HEK293 (cell line): ENCODE results near the gene XRCC6.

Experiments
- ATF2 ChIP-seq: fragments of 450-650 bp; formaldehyde crosslinking; IDR thresholded peaks from 2 replicates; pipeline ENCODE4 v1.5.1; 2016; ENCODE audit warnings: missing biosample characterization, missing genetic modification characterization, low read depth
- BCL11A ChIP-seq: fragments of 450-650 bp; formaldehyde crosslinking; IDR thresholded peaks from 2 replicates; pipeline ENCODE4 v1.5.1; 2016; ENCODE audit warnings: low read depth, missing biosample characterization, missing genetic modification characterization
- BCL11B ChIP-seq: fragments of 450-650 bp; formaldehyde crosslinking; IDR thresholded peaks from 2 replicates; pipeline ENCODE4 v1.5.1; 2016; ENCODE audit warnings: low read depth, missing biosample characterization, missing genetic modification characterization
- KLF10 ChIP-seq: fragments of 450-650 bp; IDR thresholded peaks from 2 replicates; pipeline ENCODE4 v1.5.1; 2018; ENCODE audit warnings: missing biosample characterization, mild to moderate bottlenecking, missing genetic modification characterization
- KLF16 ChIP-seq: fragments of 450-650 bp; formaldehyde crosslinking; IDR thresholded peaks from 2 replicates; pipeline ENCODE4 v1.5.1; 2017; ENCODE audit warnings: missing biosample characterization, missing genetic modification characterization
- KLF17 ChIP-seq: fragments of 450-650 bp; formaldehyde crosslinking; IDR thresholded peaks from 2 replicates; pipeline ENCODE4 v1.5.1; 2016; ENCODE audit warnings: missing biosample characterization, missing genetic modification characterization
- OVOL3 ChIP-seq: fragments of 450-650 bp; formaldehyde crosslinking; IDR thresholded peaks from 2 replicates; pipeline ENCODE4 v1.5.1; 2016; ENCODE audit warnings: missing biosample characterization, missing genetic modification characterization
- PRDM1 ChIP-seq: fragments of 450-650 bp; formaldehyde crosslinking; IDR thresholded peaks from 2 replicates; pipeline ENCODE4; 2016; ENCODE audit warnings: missing biosample characterization, missing genetic modification characterization
- TRIM28 ChIP-seq: IDR thresholded peaks from 2 replicates; pipeline ENCODE4 v1.6.1; 2011; ENCODE audit warnings: low read length, control low read depth, borderline replicate concordance
- YY2 ChIP-seq: fragments of 450-650 bp; formaldehyde crosslinking; IDR thresholded peaks from 2 replicates; pipeline ENCODE4 v1.5.1; 2016; ENCODE audit warnings: missing biosample characterization, missing genetic modification characterization
- ZBTB7A ChIP-seq: fragments of 450-650 bp; formaldehyde crosslinking; IDR thresholded peaks from 2 replicates; pipeline ENCODE4 v1.5.1; 2016; ENCODE audit warnings: low read depth, missing biosample characterization, missing genetic modification characterization
- ZEB2 ChIP-seq: fragments of 450-650 bp; formaldehyde crosslinking; IDR thresholded peaks from 2 replicates; pipeline ENCODE4 v1.5.1; 2016; ENCODE audit warnings: missing biosample characterization, missing genetic modification characterization
- ZNF146 ChIP-seq: fragments of 450-650 bp; formaldehyde crosslinking; IDR thresholded peaks from 2 replicates; pipeline ENCODE4 v1.5.1; 2016; ENCODE audit warnings: missing biosample characterization, missing genetic modification characterization
- ZNF18 ChIP-seq: fragments of 450-650 bp; formaldehyde crosslinking; IDR thresholded peaks from 2 replicates; pipeline ENCODE4 v1.5.1; 2016; ENCODE audit warnings: missing biosample characterization, missing genetic modification characterization
- ZNF202 ChIP-seq: fragments of 450-650 bp; formaldehyde crosslinking; IDR thresholded peaks from 2 replicates; pipeline ENCODE4 v1.5.1; 2016; ENCODE audit warnings: missing biosample characterization, missing genetic modification characterization, borderline replicate concordance
- ZNF211 ChIP-seq: fragments of 450-650 bp; formaldehyde crosslinking; IDR thresholded peaks from 2 replicates; pipeline ENCODE4 v1.5.1; 2016; ENCODE audit warnings: low read depth, missing biosample characterization, missing genetic modification characterization
- ZNF214 ChIP-seq: fragments of 450-650 bp; formaldehyde crosslinking; IDR thresholded peaks from 2 replicates; pipeline ENCODE4 v1.5.1; 2017; ENCODE audit warnings: missing biosample characterization, mild to moderate bottlenecking, missing genetic modification characterization, borderline replicate concordance
- ZNF248 ChIP-seq: fragments of 450-650 bp; formaldehyde crosslinking; IDR thresholded peaks from 2 replicates; pipeline ENCODE4 v1.5.1; 2017; ENCODE audit warnings: missing biosample characterization, missing genetic modification characterization
- ZNF266 ChIP-seq: fragments of 450-650 bp; formaldehyde crosslinking; IDR thresholded peaks from 2 replicates; pipeline ENCODE4 v1.5.1; 2016; ENCODE audit warnings: missing biosample characterization, missing genetic modification characterization, low read depth
- ZNF335 ChIP-seq: fragments of 450-650 bp; formaldehyde crosslinking; conservative IDR thresholded peaks from 2 replicates; pipeline ENCODE4 v1.5.1; 2016; ENCODE audit warnings: missing biosample characterization, missing genetic modification characterization
- ZNF404 ChIP-seq: fragments of 450-650 bp; formaldehyde crosslinking; IDR thresholded peaks from 2 replicates; pipeline ENCODE4 v1.5.1; 2017; ENCODE audit warnings: missing biosample characterization, missing genetic modification characterization
- ZNF449 ChIP-seq: fragments of 450-650 bp; formaldehyde crosslinking; IDR thresholded peaks from 2 replicates; pipeline ENCODE4 v1.5.1; 2017; ENCODE audit warnings: missing biosample characterization, mild to moderate bottlenecking, missing genetic modification characterization, moderate library complexity
- ZNF514 ChIP-seq: fragments of 450-650 bp; formaldehyde crosslinking; IDR thresholded peaks from 2 replicates; pipeline ENCODE4 v1.5.1; 2016; ENCODE audit warnings: missing biosample characterization, missing genetic modification characterization
- ZNF529 ChIP-seq: fragments of 450-650 bp; formaldehyde crosslinking; IDR thresholded peaks from 2 replicates; pipeline ENCODE4 v1.5.1; 2017; ENCODE audit warnings: missing genetic modification characterization, missing biosample characterization; ENCODE audit not compliant: insufficient replicate concordance
- ZNF548 ChIP-seq: fragments of 450-650 bp; formaldehyde crosslinking; IDR thresholded peaks from 2 replicates; pipeline ENCODE4 v1.5.1; 2016; ENCODE audit warnings: missing biosample characterization, missing genetic modification characterization
- ZNF558 ChIP-seq: fragments of 450-650 bp; formaldehyde crosslinking; IDR thresholded peaks from 2 replicates; pipeline ENCODE4 v1.5.1; 2016; ENCODE audit warnings: missing biosample characterization, missing genetic modification characterization
- ZNF621 ChIP-seq: fragments of 450-650 bp; formaldehyde crosslinking; IDR thresholded peaks from 2 replicates; pipeline ENCODE4 v1.5.1; 2017; ENCODE audit warnings: missing biosample characterization, missing genetic modification characterization
- ZNF623 ChIP-seq: fragments of 450-650 bp; formaldehyde crosslinking; IDR thresholded peaks from 2 replicates; pipeline ENCODE4 v1.5.1; 2016; ENCODE audit warnings: missing biosample characterization, missing genetic modification characterization
- ZNF670 ChIP-seq: fragments of 450-650 bp; formaldehyde crosslinking; IDR thresholded peaks from 2 replicates; pipeline ENCODE4 v1.5.1; 2016; ENCODE audit warnings: missing biosample characterization, missing genetic modification characterization, low read depth
- ZSCAN16 ChIP-seq: fragments of 450-650 bp; formaldehyde crosslinking; IDR thresholded peaks from 2 replicates; pipeline ENCODE4 v1.5.1; 2016; ENCODE audit warnings: missing biosample characterization, missing genetic modification characterization
- ZSCAN23 ChIP-seq: fragments of 450-650 bp; formaldehyde crosslinking; IDR thresholded peaks from 2 replicates; pipeline ENCODE4 v1.5.1; 2016; ENCODE audit warnings: missing biosample characterization, missing genetic modification characterization
- TF ChIP-seq, protein P1 (sequence below): fragments of 450-650 bp; formaldehyde crosslinking; IDR thresholded peaks from 2 replicates; pipeline ENCODE4 v1.5.1; 2017; ENCODE audit warnings: missing biosample characterization, missing genetic modification characterization

Gene XRCC6

GRCh38 chr22:41621099-41621910, at the start of gene XRCC6 (continued):
- TF ChIP-seq KLF17: peak; percentile 60; the same call in 1 of the 2 replicates
- no peak for TF ChIP-seq ZNF214 (tag by site-specific recombination)
- TF ChIP-seq ZNF335 (tag by site-specific recombination): peak; percentile 94
- no peak for TF ChIP-seq ZNF248 (tag by site-specific recombination)
- TF ChIP-seq ZNF548 (tag by site-specific recombination): no peak
- TF ChIP-seq ZSCAN16 (tag by site-specific recombination): no peak
- peak; percentile 56; the same call in 1 of the 2 replicates for TF ChIP-seq ZSCAN23
- peak; percentile 46; the same call in 1 of the 2 replicates for TF ChIP-seq ZEB2 (tag by site-specific recombination)
- no peak for TF ChIP-seq ZBTB7A (tag by site-specific recombination)
- TF ChIP-seq KLF16 (tag by site-specific recombination): peak; percentile 90
- no peak for TF ChIP-seq ZNF202 (tag by site-specific recombination)
- TF ChIP-seq ZNF211 (tag by site-specific recombination): no peak
- TF ChIP-seq ZNF404 (tag by site-specific recombination): no peak
- TF ChIP-seq ZNF623 (tag by site-specific recombination): peak; percentile 25; the same call in 1 of the 2 replicates
- no peak for TF ChIP-seq BCL11A (tag by site-specific recombination)
- no peak for TF ChIP-seq ZNF266 (tag by site-specific recombination)
- TF ChIP-seq ZNF621 (tag by site-specific recombination): no peak
- TF ChIP-seq ZNF514: no peak
- TF ChIP-seq ZNF146: no peak
- no peak for TF ChIP-seq KLF10
- TF ChIP-seq ZNF558 (tag by site-specific recombination): no peak
- TF ChIP-seq ATF2 (tag by site-specific recombination): peak; percentile 94
- TF ChIP-seq YY2 (tag by site-specific recombination): peak; percentile 82
- TF ChIP-seq ZNF670 (tag by site-specific recombination): no peak
- TF ChIP-seq PRDM1 (tag by site-specific recombination): no peak
- TF ChIP-seq, protein P1, sequence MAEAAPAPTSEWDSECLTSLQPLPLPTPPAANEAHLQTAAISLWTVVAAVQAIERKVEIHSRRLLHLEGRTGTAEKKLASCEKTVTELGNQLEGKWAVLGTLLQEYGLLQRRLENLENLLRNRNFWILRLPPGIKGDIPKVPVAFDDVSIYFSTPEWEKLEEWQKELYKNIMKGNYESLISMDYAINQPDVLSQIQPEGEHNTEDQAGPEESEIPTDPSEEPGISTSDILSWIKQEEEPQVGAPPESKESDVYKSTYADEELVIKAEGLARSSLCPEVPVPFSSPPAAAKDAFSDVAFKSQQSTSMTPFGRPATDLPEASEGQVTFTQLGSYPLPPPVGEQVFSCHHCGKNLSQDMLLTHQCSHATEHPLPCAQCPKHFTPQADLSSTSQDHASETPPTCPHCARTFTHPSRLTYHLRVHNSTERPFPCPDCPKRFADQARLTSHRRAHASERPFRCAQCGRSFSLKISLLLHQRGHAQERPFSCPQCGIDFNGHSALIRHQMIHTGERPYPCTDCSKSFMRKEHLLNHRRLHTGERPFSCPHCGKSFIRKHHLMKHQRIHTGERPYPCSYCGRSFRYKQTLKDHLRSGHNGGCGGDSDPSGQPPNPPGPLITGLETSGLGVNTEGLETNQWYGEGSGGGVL (tag by site-specific recombination): peak; percentile 63
- TF ChIP-seq ZNF18 (tag by site-specific recombination): no peak
- TF ChIP-seq TRIM28: no peak; the same call in 1 of the 2 replicates
- TF ChIP-seq BCL11B (tag by site-specific recombination): no peak
- TF ChIP-seq OVOL3 (tag by site-specific recombination): peak; percentile 89; the same call in 1 of the 2 replicates
- TF ChIP-seq ZNF449 (tag by site-specific recombination): no peak; the same call in 1 of the 2 replicates
- no peak for TF ChIP-seq ZNF529 (tag by site-specific recombination)
